HepG2 (cell line): ENCODE data around the gene PTK7. TPM values are rescaled to one million over a fixed set of nuclear protein-coding genes. Genes with fewer than 3 reads are reported as not detected.
A peak's percentile ranks its signal among the peaks of the same experiment; 100 is the strongest.

Experiments used
- ARNTL ChIP-seq: sonication (generic); formaldehyde crosslinking; IDR thresholded peaks from 2 replicates; pipeline ENCODE4 v1.4.0; 2020; ENCODE audit warnings: mild to moderate bottlenecking, missing genetic modification reagents
- ATF1 ChIP-seq: IDR thresholded peaks from 2 replicates; pipeline ENCODE4 v1.6.1; 2016; ENCODE audit warnings: mild to moderate bottlenecking, control low read depth
- BCL3 ChIP-seq: sonication (generic); formaldehyde crosslinking; IDR thresholded peaks from 2 replicates; pipeline ENCODE4 v1.5.1; 2020; ENCODE audit warnings: mild to moderate bottlenecking, missing genetic modification reagents, moderate library complexity
- DRAP1 ChIP-seq: IDR thresholded peaks from 2 replicates; pipeline ENCODE4 v1.6.1; 2016; ENCODE audit warnings: missing genetic modification reagents, missing compliant biosample characterization
- FOSL1 ChIP-seq: sonication (generic); formaldehyde crosslinking; IDR thresholded peaks from 2 replicates; pipeline ENCODE4 v1.9.0; 2021; ENCODE audit warnings: missing genetic modification reagents, borderline replicate concordance
- HNF4A ChIP-seq: sonication (generic); formaldehyde crosslinking; IDR thresholded peaks from 2 replicates; pipeline ENCODE4 v1.4.0; 2020; ENCODE audit warnings: missing genetic modification reagents
- MEIS2 ChIP-seq: sonication (generic); formaldehyde crosslinking; IDR thresholded peaks from 2 replicates; pipeline ENCODE4 v1.9.0; 2021; ENCODE audit warnings: mild to moderate bottlenecking, missing genetic modification reagents
- NR0B2 ChIP-seq: sonication (generic); formaldehyde crosslinking; IDR thresholded peaks from 2 replicates; pipeline ENCODE4 v1.4.0; 2020; ENCODE audit warnings: mild to moderate bottlenecking, missing genetic modification reagents
- PBX2 ChIP-seq: IDR thresholded peaks from 2 replicates; pipeline ENCODE4 v1.6.1; 2016; ENCODE audit warnings: control low read depth
- PHF8 ChIP-seq: sonication (generic); formaldehyde crosslinking; IDR thresholded peaks from 2 replicates; pipeline ENCODE4 v1.5.0; 2020; ENCODE audit warnings: missing genetic modification reagents
- POLR2A ChIP-seq, 2 experiments: IDR thresholded peaks; 2 replicates each; pipeline ENCODE4 v1.6.1; 2011; ENCODE audit warnings: low read depth in 2 of 2, low read length in 2 of 2, mild to moderate bottlenecking in 1 of 2, moderate library complexity in 1 of 2; ENCODE audit not compliant: insufficient read depth in 1 of 2
- POLR2G ChIP-seq: fragments of 200-400 bp; formaldehyde crosslinking; IDR thresholded peaks from 2 replicates; pipeline ENCODE4 v1.6.1; 2018; ENCODE audit warnings: mild to moderate bottlenecking, low read depth, low read length, moderate library complexity
- RBFOX2 ChIP-seq: fragments of 200-400 bp; formaldehyde crosslinking; IDR thresholded peaks from 2 replicates; pipeline ENCODE4 v1.6.1; 2017; ENCODE audit warnings: low read depth, mild to moderate bottlenecking, low read length
- RFX5 ChIP-seq: IDR thresholded peaks from 2 replicates; pipeline ENCODE4 v1.6.1; 2011; ENCODE audit warnings: low read depth, low read length, improper control_type of control experiment
- RXRB ChIP-seq: IDR thresholded peaks from 2 replicates; pipeline ENCODE4 v1.6.1; 2016; ENCODE audit warnings: borderline replicate concordance, missing genetic modification reagents, missing compliant biosample characterization
- SALL1 ChIP-seq: sonication (generic); formaldehyde crosslinking; IDR thresholded peaks from 2 replicates; pipeline ENCODE4 v1.8.0; 2022; ENCODE audit warnings: mild to moderate bottlenecking, missing genetic modification reagents
- SNAI1 ChIP-seq: sonication (generic); formaldehyde crosslinking; IDR thresholded peaks from 2 replicates; pipeline ENCODE4 v1.5.0; 2020; ENCODE audit warnings: mild to moderate bottlenecking, missing genetic modification reagents, borderline replicate concordance
- SP5 ChIP-seq: IDR thresholded peaks from 2 replicates; pipeline ENCODE4 v1.6.1; 2016; ENCODE audit warnings: low read depth, borderline replicate concordance
- ZBTB7B ChIP-seq: sonication (generic); formaldehyde crosslinking; IDR thresholded peaks from 2 replicates; pipeline ENCODE4 v1.4.0; 2020; ENCODE audit warnings: missing genetic modification reagents
- ZC3H13 ChIP-seq: sonication (generic); formaldehyde crosslinking; IDR thresholded peaks from 2 replicates; pipeline ENCODE4 v1.8.1; 2023; ENCODE audit warnings: mild to moderate bottlenecking, missing genetic modification reagents, moderate library complexity
- ZMYM3 ChIP-seq: sonication (generic); formaldehyde crosslinking; IDR thresholded peaks from 2 replicates; pipeline ENCODE4 v1.5.1; 2020; ENCODE audit warnings: mild to moderate bottlenecking, missing genetic modification reagents
- ZNF205 ChIP-seq: IDR thresholded peaks from 2 replicates; pipeline ENCODE4 v1.6.1; 2018; ENCODE audit warnings: missing biosample characterization, missing genetic modification reagents
- ZNF207 ChIP-seq: fragments of 450-650 bp; IDR thresholded peaks from 2 replicates; pipeline ENCODE4 v1.6.1; 2016; ENCODE audit warnings: antibody characterized with exemption, borderline replicate concordance
- ZNF331 ChIP-seq: sonication (generic); formaldehyde crosslinking; IDR thresholded peaks from 2 replicates; pipeline ENCODE4 v1.4.0; 2020; ENCODE audit warnings: missing genetic modification reagents
- ZNF350 ChIP-seq: sonication (generic); formaldehyde crosslinking; IDR thresholded peaks from 2 replicates; pipeline ENCODE4 v1.4.0; 2020; ENCODE audit warnings: mild to moderate bottlenecking, low read depth, missing genetic modification reagents, borderline replicate concordance
- ZNF558 ChIP-seq: sonication (generic); formaldehyde crosslinking; IDR thresholded peaks from 2 replicates; pipeline ENCODE4 v1.9.0; 2022; ENCODE audit warnings: mild to moderate bottlenecking, missing genetic modification reagents, borderline replicate concordance
- ZNF563 ChIP-seq: sonication (generic); formaldehyde crosslinking; IDR thresholded peaks from 2 replicates; pipeline ENCODE4 v1.8.0; 2022; ENCODE audit warnings: mild to moderate bottlenecking, moderate library complexity, missing genetic modification reagents
- ZNF576 ChIP-seq: sonication (generic); formaldehyde crosslinking; IDR thresholded peaks from 2 replicates; pipeline ENCODE4 v1.4.0; 2020; ENCODE audit warnings: mild to moderate bottlenecking, missing genetic modification reagents
- ZNF768 ChIP-seq: sonication (generic); formaldehyde crosslinking; IDR thresholded peaks from 2 replicates; pipeline ENCODE4 v1.4.0; 2020; ENCODE audit warnings: missing genetic modification reagents
- ZNF841 ChIP-seq: sonication (generic); formaldehyde crosslinking; IDR thresholded peaks from 2 replicates; pipeline ENCODE4 v1.8.1; 2023; ENCODE audit warnings: missing genetic modification reagents, borderline replicate concordance
- polyA plus RNA-seq, 8 experiments: library from polyadenylated mRNA; depleted of rRNA in 3 of 8; stranded (reverse) in 7 of 8; unstranded in 1 of 8; fragments of >200 nt; fragmentation: Illumina TruSeq in 4 of 8; extraction: Trizol in 4 of 8; gene quantifications; 2 replicates each; pipeline versions ENCODE4 v1.2.1 to v1.2.3, GENCODE V29; 2011 to 2016; ENCODE audit warnings: low read depth in 4 of 8, missing spikeins in 1 of 8, mixed read lengths in 1 of 8; ENCODE audit not compliant: insufficient read depth in 1 of 8
- total RNA-seq, 5 experiments: library from RNA; depleted of rRNA; stranded (reverse); fragments of >200 nt; fragmentation: Illumina TruSeq; extraction: Trizol; gene quantifications; 2 replicates each; pipeline ENCODE4 v1.2.3, GENCODE V29; 2016; ENCODE audit warnings: low read depth in 1 of 5

Gene PTK7
- total and polyA plus RNA-seq, 2 of the 13 experiments (the other 11 are each of a cell fraction or from before 2014, with no cell fraction given): 98.5 to 99.8 TPM

GRCh38 chr6:43035495-43036194, 40.5 kb upstream of the PTK7 start (continued):
- TF ChIP-seq PBX2 (CRISPR knock-in tag): peak; percentile 84
- 0 out of 2 replicates have a peak, but pooled peaks have one; percentile 24 for TF ChIP-seq ZNF205 (CRISPR knock-in tag)
- TF ChIP-seq RXRB (CRISPR knock-in tag): no peak
- TF ChIP-seq ZNF558 (CRISPR knock-in tag): no peak
- TF ChIP-seq FOSL1 (CRISPR knock-in tag): no peak
- no peak for TF ChIP-seq ATF1 (CRISPR knock-in tag)
- TF ChIP-seq POLR2G: peak; percentile 47; the same call in 1 of the 2 replicates
- no peak for TF ChIP-seq ZNF576 (CRISPR knock-in tag)
- no peak for TF ChIP-seq ZC3H13
- peak; percentile 88 for TF ChIP-seq ZNF563 (CRISPR knock-in tag)
- no peak for TF ChIP-seq BCL3 (CRISPR knock-in tag)
- TF ChIP-seq POLR2A (IDR thresholded peaks at IDR 0.05; ENCODE audit: insufficient read depth in 1 of 2, low read depth in 2 of 2, low read length in 2 of 2): peak in 1 of 2 experiments; percentile 16; a peak in 1 of 4 replicates
- TF ChIP-seq ZBTB7B: 0 out of 2 replicates have a peak, but pooled peaks have one; percentile 30
- TF ChIP-seq ZNF768: peak; percentile 67; the same call in 1 of the 2 replicates
- TF ChIP-seq DRAP1: 0 out of 2 replicates have a peak, but pooled peaks have one; percentile 12
- peak; percentile 73 for TF ChIP-seq HNF4A (CRISPR knock-in tag)
- 0 out of 2 replicates have a peak, but pooled peaks have one; percentile 36 for TF ChIP-seq RBFOX2
- TF ChIP-seq NR0B2 (CRISPR knock-in tag): no peak
- no peak for TF ChIP-seq RFX5
- TF ChIP-seq SALL1 (CRISPR knock-in tag): 0 out of 2 replicates have a peak, but pooled peaks have one; percentile 16
- TF ChIP-seq ZMYM3 (CRISPR knock-in tag): peak; percentile 60; the same call in 1 of the 2 replicates
- TF ChIP-seq ZNF207: no peak
- TF ChIP-seq SP5 (CRISPR knock-in tag): no peak
- TF ChIP-seq ZNF350 (CRISPR knock-in tag): peak; percentile 25; the same call in 1 of the 2 replicates
- TF ChIP-seq ZNF841 (CRISPR knock-in tag): no peak
- TF ChIP-seq ARNTL (CRISPR knock-in tag): no peak
- TF ChIP-seq ZNF331: 0 out of 2 replicates have a peak, but pooled peaks have one; percentile 28
- TF ChIP-seq MEIS2 (CRISPR knock-in tag): peak; percentile 91
- TF ChIP-seq SNAI1: no peak
- no peak for TF ChIP-seq PHF8
